ENCODE measurements around the gene WDR83. TPM values are rescaled to one million over a fixed set of nuclear protein-coding genes. Genes with fewer than 3 reads are reported as not detected.
A peak's percentile ranks its signal among the peaks of the same experiment; 100 is the strongest.
"Not testable (repeated sequence)": the region's sequence is repeated elsewhere in the genome, so short reads cannot be mapped to it uniquely, and the experiment has no call there.

Gene WDR83
- total and polyA plus RNA-seq, 4 donors = 9.3 to 37.6 (median 21.1) TPM

GRCh38 chr19:12695096-12695495, 28.5 kb downstream of the WDR83 start:
- no peak overlapping the region for H3K4me3 ChIP-seq (ENCODE audit: low read depth, low read length)
- no peaks in the 10 kb centered on the region for H3K9me3 ChIP-seq (ENCODE audit: control insufficient read depth, insufficient read depth, low read length)
- H3K27ac ChIP-seq (ENCODE audit: low read depth, low read length) = no peak overlapping the region
- WGBS (ENCODE audit: insufficient coverage) = 85% methylated on average over 1 of the region's 2 CpGs
- H3K27me3 ChIP-seq (ENCODE audit: control insufficient read depth, insufficient read depth, low read length) = no peaks in the 10 kb centered on the region
- peaks cover 25% of the 10 kb centered on the region for H3K4me1 ChIP-seq (ENCODE audit: control insufficient read depth, insufficient read depth, low read length)
- H3K36me3 ChIP-seq (ENCODE audit: control insufficient read depth, insufficient read depth, low read length) = peaks cover 47% of the 10 kb centered on the region
- no peak for DNase-seq (ENCODE audit: low read depth in 4 of 6, low spot score in 6 of 6)

- Histone ChIP-seq H3K36me3 (ENCODE audit: control insufficient read depth, insufficient read depth, low read length) (peaks cover 48% of the 10 kb centered on the region), H3K9me3 (ENCODE audit: control insufficient read depth, insufficient read depth, low read length) (no peaks in the 10 kb centered on the region), H3K27ac (ENCODE audit: low read depth, low read length) (no peak overlapping the region), H3K4me1 (ENCODE audit: control insufficient read depth, insufficient read depth, low read length) (peaks cover 25% of the 10 kb centered on the region), H3K4me3 (ENCODE audit: low read depth, low read length) (peak overlapping the region; percentile 91), H3K27me3 (ENCODE audit: control insufficient read depth, insufficient read depth, low read length) (no peaks in the 10 kb centered on the region)
- DNase-seq (ENCODE audit: low read depth in 4 of 6, low spot score in 6 of 6) = no peak
- WGBS (ENCODE audit: insufficient coverage) = 100% methylated on average over 1 of the region's 1 CpG
These were observed 28.9 kb downstream of the WDR83 start for GRCh38 chr19:12695514-12695913.

GRCh38 chr19:12695997-12696365, 29.4 kb downstream of the WDR83 start:
- H3K4me3 ChIP-seq (ENCODE audit: low read depth, low read length) = peak overlapping the region; percentile 91
- no peaks in the 10 kb centered on the region for H3K9me3 ChIP-seq (ENCODE audit: control insufficient read depth, insufficient read depth, low read length)
- H3K27ac ChIP-seq (ENCODE audit: low read depth, low read length) = no peak overlapping the region
- WGBS (ENCODE audit: insufficient coverage) = 2% methylated on average over 32 of the region's 36 CpGs
- peaks cover 48% of the 10 kb centered on the region for H3K36me3 ChIP-seq (ENCODE audit: control insufficient read depth, insufficient read depth, low read length)
- no peaks in the 10 kb centered on the region for H3K27me3 ChIP-seq (ENCODE audit: control insufficient read depth, insufficient read depth, low read length)
- DNase-seq (ENCODE audit: low read depth in 4 of 6, low spot score in 6 of 6) = no peak
- peaks cover 25% of the 10 kb centered on the region for H3K4me1 ChIP-seq (ENCODE audit: control insufficient read depth, insufficient read depth, low read length)

- peak within 1 kb of the TSS; percentile 91 for H3K4me3 ChIP-seq (ENCODE audit: low read depth, low read length)
- DNase-seq (ENCODE audit: low read depth in 4 of 6, low spot score in 6 of 6) = peak; percentile 92 to 99 (median 95)
- no peaks in the 10 kb centered on the region for H3K9me3 ChIP-seq (ENCODE audit: control insufficient read depth, insufficient read depth, low read length)
- peaks cover 25% of the 10 kb centered on the region for H3K4me1 ChIP-seq (ENCODE audit: control insufficient read depth, insufficient read depth, low read length)
- peaks cover 49% of the 10 kb centered on the region for H3K36me3 ChIP-seq (ENCODE audit: control insufficient read depth, insufficient read depth, low read length)
- H3K27me3 ChIP-seq (ENCODE audit: control insufficient read depth, insufficient read depth, low read length) = no peaks in the 10 kb centered on the region
- H3K27ac ChIP-seq (ENCODE audit: low read depth, low read length) = peak within 1 kb of the TSS; percentile 93
- WGBS (ENCODE audit: insufficient coverage) = 8% methylated on average over 52 of the region's 59 CpGs
These were observed 30.0 kb downstream of the WDR83 start, which contains the start of gene FBXW9 for GRCh38 chr19:12696366-12697335. FBXW9 (minus strand) TSS chr19:12696631; CDS start chr19:12696581, 50 bp downstream.

GRCh38 chr19:12697425-12697824, 30.8 kb downstream of the WDR83 start:
- 95% methylated on average over 19 of the region's 22 CpGs for whole genome bisulfite sequencing (ENCODE audit: insufficient coverage)
- H3K27me3 ChIP-seq (ENCODE audit: control insufficient read depth, insufficient read depth, low read length); H3K4me3 ChIP-seq (ENCODE audit: low read depth, low read length); DNase-seq (ENCODE audit: low read depth in 4 of 6, low spot score in 6 of 6); H3K27ac ChIP-seq (ENCODE audit: low read depth, low read length); H3K9me3 ChIP-seq (ENCODE audit: control insufficient read depth, insufficient read depth, low read length): not testable (repeated sequence)
- Histone ChIP-seq H3K4me1 (ENCODE audit: control insufficient read depth, insufficient read depth, low read length) (peaks cover 25% of the 10 kb centered on the region), H3K36me3 (ENCODE audit: control insufficient read depth, insufficient read depth, low read length) (peaks cover 54% of the 10 kb centered on the region)

- Histone ChIP-seq H3K27me3 (ENCODE audit: control insufficient read depth, insufficient read depth, low read length) (no peaks in the 10 kb centered on the region), H3K27ac (ENCODE audit: low read depth, low read length) (no peak overlapping the region), H3K36me3 (ENCODE audit: control insufficient read depth, insufficient read depth, low read length) (peaks cover 58% of the 10 kb centered on the region), H3K9me3 (ENCODE audit: control insufficient read depth, insufficient read depth, low read length) (no peaks in the 10 kb centered on the region), H3K4me1 (ENCODE audit: control insufficient read depth, insufficient read depth, low read length) (peaks cover 25% of the 10 kb centered on the region), H3K4me3 (ENCODE audit: low read depth, low read length) (no peak overlapping the region)
- no peak for DNase-seq (ENCODE audit: low read depth in 4 of 6, low spot score in 6 of 6)
- 94% methylated on average over 3 of the region's 6 CpGs for WGBS (ENCODE audit: insufficient coverage)
These were observed 31.5 kb downstream of the WDR83 start for GRCh38 chr19:12698138-12698537.

GRCh38 chr19:12701596-12702282, 35.1 kb downstream of the WDR83 start:
- Histone ChIP-seq H3K36me3 (ENCODE audit: control insufficient read depth, insufficient read depth, low read length) (peaks cover 86% of the 10 kb centered on the region), H3K4me3 (ENCODE audit: low read depth, low read length) (no peak overlapping the region), H3K27ac (ENCODE audit: low read depth, low read length) (no peak overlapping the region), H3K9me3 (ENCODE audit: control insufficient read depth, insufficient read depth, low read length) (no peaks in the 10 kb centered on the region), H3K4me1 (ENCODE audit: control insufficient read depth, insufficient read depth, low read length) (peaks cover 8% of the 10 kb centered on the region), H3K27me3 (ENCODE audit: control insufficient read depth, insufficient read depth, low read length) (no peaks in the 10 kb centered on the region)
- WGBS (ENCODE audit: insufficient coverage) = 97% methylated on average over 33 of the region's 33 CpGs
- no peak for DNase-seq (ENCODE audit: low read depth in 4 of 6, low spot score in 6 of 6)

GRCh38 chr19:12703046-12703445, 36.4 kb downstream of the WDR83 start:
- H3K27ac ChIP-seq (ENCODE audit: low read depth, low read length) = no peak overlapping the region
- H3K4me3 ChIP-seq (ENCODE audit: low read depth, low read length) = no peak overlapping the region
- H3K4me1 ChIP-seq (ENCODE audit: control insufficient read depth, insufficient read depth, low read length) = no peaks in the 10 kb centered on the region
- H3K9me3 ChIP-seq (ENCODE audit: control insufficient read depth, insufficient read depth, low read length) = no peaks in the 10 kb centered on the region
- H3K27me3 ChIP-seq (ENCODE audit: control insufficient read depth, insufficient read depth, low read length) = no peaks in the 10 kb centered on the region
- peak in 2 of 6 donors; percentile 68 to 89 for DNase-seq (ENCODE audit: low read depth in 4 of 6, low spot score in 6 of 6)
- 42% methylated on average over 9 of the region's 9 CpGs for WGBS (ENCODE audit: insufficient coverage)
- peaks cover 95% of the 10 kb centered on the region for H3K36me3 ChIP-seq (ENCODE audit: control insufficient read depth, insufficient read depth, low read length)

GRCh38 chr19:12705169-12705568, 38.6 kb downstream of the WDR83 start:
- H3K36me3 ChIP-seq (ENCODE audit: control insufficient read depth, insufficient read depth, low read length) = peaks cover 99% of the 10 kb centered on the region
- H3K4me3 ChIP-seq (ENCODE audit: low read depth, low read length) = no peak overlapping the region
- H3K9me3 ChIP-seq (ENCODE audit: control insufficient read depth, insufficient read depth, low read length) = no peaks in the 10 kb centered on the region
- no peaks in the 10 kb centered on the region for H3K27me3 ChIP-seq (ENCODE audit: control insufficient read depth, insufficient read depth, low read length)
- no peak overlapping the region for H3K27ac ChIP-seq (ENCODE audit: low read depth, low read length)
- no peaks in the 10 kb centered on the region for H3K4me1 ChIP-seq (ENCODE audit: control insufficient read depth, insufficient read depth, low read length)
- 97% methylated on average over 13 of the region's 13 CpGs for WGBS (ENCODE audit: insufficient coverage)
- DNase-seq (ENCODE audit: low read depth in 4 of 6, low spot score in 6 of 6) = no peak
